ENCODE data around the gene TRAP1. TPM values are rescaled to one million over a fixed set of nuclear protein-coding genes. Genes with fewer than 3 reads are reported as not detected.

The TRAP1 gene
- total RNA-seq, 1 experiment from 2014 or later, result 416 TPM

DNA sequence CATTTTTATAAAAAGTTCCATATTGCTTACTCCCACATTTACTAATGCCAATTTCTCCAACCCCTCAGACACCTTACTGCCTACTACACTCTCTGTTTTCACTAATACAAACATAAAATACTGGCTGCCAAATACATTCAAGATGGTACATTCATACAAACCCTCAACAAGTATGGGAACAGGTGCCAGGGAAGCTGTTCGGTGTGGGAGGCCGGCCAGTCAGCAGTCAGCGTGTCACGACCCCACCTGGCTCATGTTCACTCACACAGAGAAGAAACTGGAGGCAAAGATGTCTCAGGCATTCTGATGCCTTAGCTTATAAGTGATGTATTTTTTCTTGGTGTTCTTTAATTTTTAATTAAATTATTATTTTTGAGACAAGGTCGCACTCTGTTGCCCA lies 42.4 kb upstream of the TRAP1 start:
- H3K4me2 ChIP-seq (ENCODE audit: low read length), result no peak overlapping the region
- no peaks in the 10 kb centered on the region for H3K9me3 ChIP-seq (ENCODE audit: control insufficient read depth in 1 of 2, insufficient read depth in 1 of 2, low read depth in 1 of 2, low read length in 2 of 2)
- H2AFZ ChIP-seq (ENCODE audit: low read depth, low read length, poor library complexity, severe bottlenecking), result no peak overlapping the region
- H3K79me2 ChIP-seq (ENCODE audit: insufficient read depth, low read length), result no peaks in the 10 kb centered on the region; the same call in 1 of the 2 replicates
- H3K4me3 ChIP-seq (replicated peaks in 1 of 2; ENCODE audit: low read depth in 1 of 2, low read length in 2 of 2), result no peak overlapping the region
- CTCF ChIA-PET, result no interaction called here
- no peak for ATAC-seq
- H3K27me3 ChIP-seq (ENCODE audit: insufficient read depth, low read length), result no peaks in the 10 kb centered on the region
- no TSS peak for BruUV-seq (replicated peaks)
- no peak for DNase-seq (ENCODE audit: low read depth, low spot score)
- H3K4me1 ChIP-seq (ENCODE audit: control insufficient read depth in 1 of 2, insufficient read depth in 2 of 2, low read length in 2 of 2), result no peaks in the 10 kb centered on the region
- no peaks in the 10 kb centered on the region for H4K20me1 ChIP-seq (ENCODE audit: insufficient read depth)
- RAD21 ChIA-PET (ENCODE audit: low non-redundant PET in 1 of 2, low total read pairs in 2 of 2, uncharacterized antibody in 2 of 2, unreplicated experiment in 2 of 2), result no interaction called here
- TF ChIP-seq EGR1 (IDR thresholded peaks at IDR 0.05; ENCODE audit: low read depth), result no peak
- no peak for TF ChIP-seq POLR2A (IDR thresholded peaks at IDR 0.05; ENCODE audit: borderline replicate concordance, extremely low read depth, insufficient read depth, insufficient read length)
- no peak for TF ChIP-seq SIN3A (IDR thresholded peaks at IDR 0.05; ENCODE audit: low read depth)
- TF ChIP-seq ZNF274 (IDR thresholded peaks at IDR 0.05; ENCODE audit: low read depth, low read length), result no peak
- TF ChIP-seq POLR2AphosphoS5 (IDR thresholded peaks at IDR 0.05; ENCODE audit: low read depth, low read length), result no peak
- no peak for TF ChIP-seq TCF7L2 (IDR thresholded peaks at IDR 0.05; ENCODE audit: borderline replicate concordance, extremely low read depth, insufficient read depth, insufficient read length)
- no peak for TF ChIP-seq SRF (IDR thresholded peaks at IDR 0.05; ENCODE audit: low read depth)
- no peak for TF ChIP-seq RAD21 (IDR thresholded peaks at IDR 0.05; ENCODE audit: low read depth)
- TF ChIP-seq, protein P1, sequence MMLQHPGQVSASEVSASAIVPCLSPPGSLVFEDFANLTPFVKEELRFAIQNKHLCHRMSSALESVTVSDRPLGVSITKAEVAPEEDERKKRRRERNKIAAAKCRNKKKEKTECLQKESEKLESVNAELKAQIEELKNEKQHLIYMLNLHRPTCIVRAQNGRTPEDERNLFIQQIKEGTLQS (IDR thresholded peaks at IDR 0.05), result no peak
- TF ChIP-seq, protein P2, sequence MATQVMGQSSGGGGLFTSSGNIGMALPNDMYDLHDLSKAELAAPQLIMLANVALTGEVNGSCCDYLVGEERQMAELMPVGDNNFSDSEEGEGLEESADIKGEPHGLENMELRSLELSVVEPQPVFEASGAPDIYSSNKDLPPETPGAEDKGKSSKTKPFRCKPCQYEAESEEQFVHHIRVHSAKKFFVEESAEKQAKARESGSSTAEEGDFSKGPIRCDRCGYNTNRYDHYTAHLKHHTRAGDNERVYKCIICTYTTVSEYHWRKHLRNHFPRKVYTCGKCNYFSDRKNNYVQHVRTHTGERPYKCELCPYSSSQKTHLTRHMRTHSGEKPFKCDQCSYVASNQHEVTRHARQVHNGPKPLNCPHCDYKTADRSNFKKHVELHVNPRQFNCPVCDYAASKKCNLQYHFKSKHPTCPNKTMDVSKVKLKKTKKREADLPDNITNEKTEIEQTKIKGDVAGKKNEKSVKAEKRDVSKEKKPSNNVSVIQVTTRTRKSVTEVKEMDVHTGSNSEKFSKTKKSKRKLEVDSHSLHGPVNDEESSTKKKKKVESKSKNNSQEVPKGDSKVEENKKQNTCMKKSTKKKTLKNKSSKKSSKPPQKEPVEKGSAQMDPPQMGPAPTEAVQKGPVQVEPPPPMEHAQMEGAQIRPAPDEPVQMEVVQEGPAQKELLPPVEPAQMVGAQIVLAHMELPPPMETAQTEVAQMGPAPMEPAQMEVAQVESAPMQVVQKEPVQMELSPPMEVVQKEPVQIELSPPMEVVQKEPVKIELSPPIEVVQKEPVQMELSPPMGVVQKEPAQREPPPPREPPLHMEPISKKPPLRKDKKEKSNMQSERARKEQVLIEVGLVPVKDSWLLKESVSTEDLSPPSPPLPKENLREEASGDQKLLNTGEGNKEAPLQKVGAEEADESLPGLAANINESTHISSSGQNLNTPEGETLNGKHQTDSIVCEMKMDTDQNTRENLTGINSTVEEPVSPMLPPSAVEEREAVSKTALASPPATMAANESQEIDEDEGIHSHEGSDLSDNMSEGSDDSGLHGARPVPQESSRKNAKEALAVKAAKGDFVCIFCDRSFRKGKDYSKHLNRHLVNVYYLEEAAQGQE (IDR thresholded peaks at IDR 0.05; ENCODE audit: low read depth), result no peak
- no peak for TF ChIP-seq EZH2phosphoT487 (IDR thresholded peaks at IDR 0.05; ENCODE audit: borderline replicate concordance)
- no peak for TF ChIP-seq EZH2 (IDR thresholded peaks at IDR 0.05)
- TF ChIP-seq, protein P3, sequence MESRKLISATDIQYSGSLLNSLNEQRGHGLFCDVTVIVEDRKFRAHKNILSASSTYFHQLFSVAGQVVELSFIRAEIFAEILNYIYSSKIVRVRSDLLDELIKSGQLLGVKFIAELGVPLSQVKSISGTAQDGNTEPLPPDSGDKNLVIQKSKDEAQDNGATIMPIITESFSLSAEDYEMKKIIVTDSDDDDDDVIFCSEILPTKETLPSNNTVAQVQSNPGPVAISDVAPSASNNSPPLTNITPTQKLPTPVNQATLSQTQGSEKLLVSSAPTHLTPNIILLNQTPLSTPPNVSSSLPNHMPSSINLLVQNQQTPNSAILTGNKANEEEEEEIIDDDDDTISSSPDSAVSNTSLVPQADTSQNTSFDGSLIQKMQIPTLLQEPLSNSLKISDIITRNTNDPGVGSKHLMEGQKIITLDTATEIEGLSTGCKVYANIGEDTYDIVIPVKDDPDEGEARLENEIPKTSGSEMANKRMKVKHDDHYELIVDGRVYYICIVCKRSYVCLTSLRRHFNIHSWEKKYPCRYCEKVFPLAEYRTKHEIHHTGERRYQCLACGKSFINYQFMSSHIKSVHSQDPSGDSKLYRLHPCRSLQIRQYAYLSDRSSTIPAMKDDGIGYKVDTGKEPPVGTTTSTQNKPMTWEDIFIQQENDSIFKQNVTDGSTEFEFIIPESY (IDR thresholded peaks at IDR 0.05; ENCODE audit: extremely low read depth, insufficient replicate concordance, low read length), result no peak
- no peak for TF ChIP-seq YY1 (IDR thresholded peaks at IDR 0.05; ENCODE audit: extremely low read depth, insufficient replicate concordance, low read depth, low read length)
- no peak for TF ChIP-seq ELF1 (IDR thresholded peaks at IDR 0.05; ENCODE audit: borderline replicate concordance, low read depth)
- TF ChIP-seq, protein P4, sequence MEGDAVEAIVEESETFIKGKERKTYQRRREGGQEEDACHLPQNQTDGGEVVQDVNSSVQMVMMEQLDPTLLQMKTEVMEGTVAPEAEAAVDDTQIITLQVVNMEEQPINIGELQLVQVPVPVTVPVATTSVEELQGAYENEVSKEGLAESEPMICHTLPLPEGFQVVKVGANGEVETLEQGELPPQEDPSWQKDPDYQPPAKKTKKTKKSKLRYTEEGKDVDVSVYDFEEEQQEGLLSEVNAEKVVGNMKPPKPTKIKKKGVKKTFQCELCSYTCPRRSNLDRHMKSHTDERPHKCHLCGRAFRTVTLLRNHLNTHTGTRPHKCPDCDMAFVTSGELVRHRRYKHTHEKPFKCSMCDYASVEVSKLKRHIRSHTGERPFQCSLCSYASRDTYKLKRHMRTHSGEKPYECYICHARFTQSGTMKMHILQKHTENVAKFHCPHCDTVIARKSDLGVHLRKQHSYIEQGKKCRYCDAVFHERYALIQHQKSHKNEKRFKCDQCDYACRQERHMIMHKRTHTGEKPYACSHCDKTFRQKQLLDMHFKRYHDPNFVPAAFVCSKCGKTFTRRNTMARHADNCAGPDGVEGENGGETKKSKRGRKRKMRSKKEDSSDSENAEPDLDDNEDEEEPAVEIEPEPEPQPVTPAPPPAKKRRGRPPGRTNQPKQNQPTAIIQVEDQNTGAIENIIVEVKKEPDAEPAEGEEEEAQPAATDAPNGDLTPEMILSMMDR (IDR thresholded peaks at IDR 0.05 in 2 of 3, conservative IDR thresholded peaks at IDR 0.05 in 1 of 3; ENCODE audit: borderline replicate concordance in 1 of 3, insufficient read depth in 1 of 3, low read depth in 2 of 3, low read length in 2 of 3), result no peak
- no peaks in the 10 kb centered on the region for H3K9me2 ChIP-seq (ENCODE audit: insufficient read depth)
- peaks cover 13 to 14% of the 10 kb centered on the region in 2 experiments for H3K36me3 ChIP-seq (ENCODE audit: control insufficient read depth in 1 of 2, insufficient read depth in 2 of 2, low read length in 2 of 2)
- POLR2A ChIA-PET, result no interaction called here
- intact Hi-C loops (cut with micrococcal nuclease), result no loop called here
- H3K9ac ChIP-seq (ENCODE audit: low read length), result no peak overlapping the region
- no peak overlapping the region for H3K27ac ChIP-seq (ENCODE audit: low read depth, low read length)
